HG03575 (cell line): ENCODE measurements around the gene ADRB2.

Source experiments
- ATAC-seq: cut with Tn5 transposase; IDR thresholded peaks from one replicate; pipeline ENCODE4 v1.9.1; 2021; ENCODE audit not compliant: unreplicated experiment, insufficient number of reproducible peaks, low FRiP score; ENCODE audit errors: extremely low read depth

ADRB2 gene

GRCh38 chr5:148826053-148826738 lies at the start of gene ADRB2:
TSS of gene ADRB2 (plus strand) at chr5:148826611. CDS start at chr5:148826832, 221 bp downstream.
- peak; percentile 95 for ATAC-seq

DNA sequence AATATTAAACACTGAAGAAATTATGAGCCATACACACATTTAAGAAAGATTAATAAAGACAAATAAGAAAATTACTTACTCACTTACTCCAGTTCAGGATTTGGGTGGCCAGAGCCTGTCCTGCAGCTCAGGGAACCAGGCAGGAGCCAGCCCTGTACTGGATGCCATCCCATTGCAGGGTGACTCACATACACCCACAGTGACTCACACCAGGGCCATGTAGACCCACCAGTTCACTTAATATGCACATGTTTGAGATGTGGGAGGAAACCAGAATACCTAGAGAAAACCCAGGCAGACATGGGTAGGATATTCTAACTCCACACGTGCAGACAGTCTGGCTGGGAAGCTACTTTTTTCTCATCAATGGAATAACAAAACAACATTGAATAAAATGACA lies 49.6 kb upstream of the ADRB2 start:
- ATAC-seq, result no peak

GRCh38 chr5:148778882-148779281 lies 47.5 kb upstream of the ADRB2 start:
- no peak for ATAC-seq

DNA sequence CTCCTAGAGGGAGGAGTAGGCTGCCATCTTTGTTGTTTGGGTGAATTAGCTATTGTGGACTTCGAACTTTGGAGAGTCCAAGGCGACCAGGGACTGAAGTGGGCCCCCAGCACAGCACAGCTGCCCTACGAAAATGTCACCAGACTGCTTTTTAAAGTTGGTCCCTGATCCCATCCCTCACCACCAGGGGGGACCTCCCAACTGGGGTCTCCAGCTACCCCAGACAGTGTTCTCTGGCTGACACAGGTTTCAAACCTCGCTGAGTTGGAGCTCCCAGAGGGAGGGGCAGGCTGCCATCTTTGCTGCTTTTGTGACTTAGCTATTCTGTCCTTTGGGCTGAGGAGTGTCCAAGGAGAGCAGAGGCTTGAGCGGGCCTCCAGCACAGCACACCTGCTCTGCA lies 45.7 kb upstream of the ADRB2 start:
- ATAC-seq, result no peak

DNA sequence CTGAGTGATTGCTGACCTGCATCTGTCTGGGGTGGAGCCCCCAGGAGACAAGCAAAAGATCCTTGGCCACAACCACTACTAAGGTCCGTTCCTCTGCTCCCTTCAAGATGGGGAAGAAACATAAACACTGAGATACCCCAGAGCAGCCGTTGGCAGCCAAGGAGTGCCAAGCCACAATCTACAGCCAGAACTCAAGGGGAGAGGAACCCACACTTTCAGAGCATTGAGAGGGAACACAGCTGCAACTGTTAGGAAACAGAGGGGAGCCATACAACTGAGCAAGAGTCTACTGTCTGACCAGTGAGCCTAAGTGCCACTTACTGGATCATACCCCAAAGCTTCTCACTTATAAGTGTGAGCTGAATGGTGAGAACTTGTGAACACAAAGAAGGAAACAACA lies 44.6 kb upstream of the ADRB2 start:
- ATAC-seq, result no peak

DNA sequence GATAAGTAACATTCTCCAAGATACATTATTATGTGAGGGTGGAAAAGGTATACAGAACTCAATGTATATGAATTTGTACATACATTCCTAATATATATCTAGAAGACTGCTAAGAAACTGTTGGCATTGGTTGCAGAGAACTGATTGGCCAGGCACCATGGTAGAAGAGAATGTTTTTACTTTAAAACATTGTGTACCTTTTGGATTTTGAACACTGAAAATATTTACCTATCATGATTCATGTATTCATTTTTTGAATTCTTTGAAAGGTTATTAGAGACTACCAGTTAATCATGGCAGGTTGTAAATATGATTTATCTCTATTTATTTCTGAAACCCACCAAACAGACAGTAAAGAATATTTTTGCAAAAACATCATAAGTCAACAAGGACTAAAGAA lies 41.2 kb upstream of the ADRB2 start:
- ATAC-seq, result no peak

DNA sequence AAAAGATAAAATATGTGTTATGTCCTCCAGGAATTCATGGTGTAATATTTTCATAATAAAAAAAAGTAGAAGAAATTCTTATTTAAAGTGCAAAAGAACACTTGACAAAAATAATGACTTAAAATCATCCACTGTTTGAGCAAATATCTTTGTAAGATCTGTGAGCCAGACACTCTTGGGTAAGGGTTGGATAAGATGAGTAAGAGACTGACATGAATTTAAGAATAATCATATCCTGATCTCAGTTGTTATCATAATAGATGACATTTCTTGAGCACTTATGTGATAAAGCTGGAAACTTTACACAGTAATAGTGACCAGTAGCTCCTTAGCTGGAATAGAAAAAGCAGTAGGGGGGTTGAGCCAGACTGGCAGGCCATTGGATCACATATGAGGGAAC lies 40.0 kb upstream of the ADRB2 start:
- ATAC-seq, result no peak

GRCh38 chr5:148788636-148789035 lies 37.8 kb upstream of the ADRB2 start:
- no peak for ATAC-seq

DNA sequence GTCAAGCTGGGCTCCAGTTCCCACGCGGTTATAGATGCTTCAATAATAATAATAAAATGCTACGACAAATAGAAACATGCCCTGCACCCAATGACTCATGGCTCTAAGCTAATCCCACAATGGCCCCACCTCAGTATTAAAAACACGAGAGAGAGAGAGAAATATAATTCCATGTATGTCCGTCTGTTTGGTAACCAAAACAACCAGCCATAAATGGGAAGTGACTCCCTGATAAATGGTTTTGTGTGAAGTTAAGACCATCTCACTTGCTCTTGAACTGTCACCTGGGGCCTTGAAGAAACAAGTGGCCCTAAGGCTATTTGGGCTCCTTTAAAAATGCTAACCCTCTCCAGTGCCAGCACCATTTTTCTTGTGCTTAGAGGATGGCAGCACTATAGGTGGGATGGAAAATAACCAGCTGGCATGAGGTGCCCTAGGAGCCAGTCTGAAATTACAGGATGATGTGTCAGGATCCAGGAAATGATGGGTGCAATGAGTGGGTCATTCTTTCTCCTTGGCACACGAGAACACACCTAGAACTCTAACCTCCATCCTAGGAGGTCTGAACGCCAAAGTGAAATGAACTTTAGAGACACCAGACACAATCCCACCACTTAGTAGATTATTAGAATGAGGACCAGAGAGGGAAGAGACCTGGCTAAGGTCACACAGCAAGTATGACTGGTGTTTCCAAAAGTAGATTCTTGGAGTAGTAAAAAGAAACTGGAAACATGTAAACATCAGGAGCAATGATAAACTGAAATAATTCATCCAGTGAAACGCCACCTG lies 35.7 kb upstream of the ADRB2 start:
- ATAC-seq, result no peak

DNA sequence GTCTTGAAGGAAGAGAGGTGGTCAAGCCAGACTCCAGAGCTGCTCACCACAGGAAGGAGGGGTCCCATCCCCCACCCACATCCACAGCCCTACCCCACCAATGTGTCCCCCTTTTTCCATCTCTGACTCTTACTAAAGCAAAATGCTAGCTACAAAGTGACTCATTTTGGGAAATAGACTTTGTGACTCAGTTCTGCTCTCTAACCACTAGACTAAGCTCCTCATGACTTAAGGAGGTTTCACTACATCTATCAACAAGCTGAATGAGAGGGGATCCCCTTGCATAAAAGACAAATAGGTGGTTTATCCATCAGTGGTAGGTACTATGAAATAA lies 35.1 kb upstream of the ADRB2 start:
- ATAC-seq, result peak; percentile 94

- no peak for ATAC-seq
Measured at GRCh38 chr5:148791696-148792095, 34.7 kb upstream of the ADRB2 start.

DNA sequence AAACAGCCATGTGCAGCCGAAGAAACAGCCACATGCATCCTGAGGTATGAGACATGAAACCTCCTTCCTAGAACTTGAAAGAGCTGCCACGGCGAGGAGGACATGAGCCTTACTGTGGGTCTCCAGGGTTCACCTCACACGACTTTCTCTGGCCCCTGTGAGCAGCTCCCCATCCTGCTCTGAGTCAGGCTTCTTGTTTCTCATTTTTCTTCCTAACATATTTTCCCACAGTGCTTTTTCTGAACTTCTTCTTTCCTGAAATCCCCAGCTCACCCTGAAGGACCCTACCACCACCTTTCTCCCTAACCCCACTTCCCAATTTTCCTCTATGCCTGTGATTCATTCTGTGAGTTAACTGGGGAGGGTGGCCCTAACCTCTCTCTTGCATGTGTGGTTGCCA lies 33.7 kb upstream of the ADRB2 start:
- no peak for ATAC-seq

- ATAC-seq, result no peak
Measured at GRCh38 chr5:148793261-148793660, 33.1 kb upstream of the ADRB2 start.

DNA sequence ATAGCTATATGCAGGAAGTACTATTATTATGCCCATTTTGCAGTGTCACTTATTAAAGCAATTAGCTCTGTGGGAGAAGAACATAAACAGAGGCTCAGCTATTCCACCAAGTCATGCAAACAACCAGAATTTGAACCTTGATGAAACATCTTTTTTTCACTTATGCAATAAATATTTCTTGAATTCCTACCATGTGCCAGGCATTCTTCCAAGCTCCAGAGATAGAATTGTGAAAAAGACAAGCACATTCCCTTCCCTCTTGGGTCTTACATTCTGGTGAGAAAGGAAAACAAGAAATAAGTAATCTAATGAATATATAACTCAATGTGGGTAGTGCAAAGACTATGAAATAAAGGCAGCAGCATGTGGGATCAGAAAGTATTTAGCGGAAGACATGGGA lies 32.1 kb upstream of the ADRB2 start:
- ATAC-seq, result no peak

GRCh38 chr5:148794729-148795561 lies 31.5 kb upstream of the ADRB2 start:
- no peak for ATAC-seq

DNA sequence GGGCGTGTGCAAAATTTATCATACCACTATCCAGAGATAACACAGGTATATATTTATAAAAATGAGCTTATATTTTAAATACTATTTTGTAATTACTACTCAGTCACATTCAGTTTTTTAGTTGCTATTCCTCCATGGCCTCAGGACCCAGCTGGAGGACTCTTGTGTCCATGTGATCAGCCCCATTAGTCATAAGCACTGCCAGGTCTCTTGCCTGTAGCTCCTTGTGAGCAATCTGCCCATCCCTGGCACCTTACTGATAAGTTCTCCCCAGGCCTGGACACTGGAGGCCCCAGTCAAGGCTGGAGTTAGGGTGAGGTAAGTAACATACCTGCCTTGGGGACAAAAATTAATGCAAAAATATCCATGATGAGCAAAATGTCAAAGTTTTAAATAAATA lies 29.5 kb upstream of the ADRB2 start:
- no peak for ATAC-seq

- no peak for ATAC-seq
Measured at GRCh38 chr5:148798786-148799185, 27.6 kb upstream of the ADRB2 start.

- ATAC-seq, result no peak
Measured at GRCh38 chr5:148799737-148800527, 26.5 kb upstream of the ADRB2 start.

GRCh38 chr5:148801682-148802276 lies 24.6 kb upstream of the ADRB2 start:
- no peak for ATAC-seq
